Neutrophil (primary cell): ENCODE measurements around the gene THAP9.
"Not testable (repeated sequence)": the region's sequence is repeated elsewhere in the genome, so short reads cannot be mapped to it uniquely, and the experiment has no call there.

ENCODE experiments used
- H3K27ac ChIP-seq: fragments of 200-600 bp; sonication (generic); 2 replicates; pipeline ENCODE4 v1.5.1; 2016; ENCODE audit warnings: mild to moderate bottlenecking, moderate library complexity
- H3K27me3 ChIP-seq: fragments of 200-600 bp; sonication (generic); 2 replicates; pipeline ENCODE4 v1.6.0; 2016; ENCODE audit warnings: mild to moderate bottlenecking
- H3K36me3 ChIP-seq: fragments of 200-600 bp; sonication (generic); 2 replicates; pipeline ENCODE4 v1.5.1; 2017
- H3K4me1 ChIP-seq, 2 experiments: fragments of 200-600 bp in 1 of 2; sonication (generic) in 1 of 2; 1 replicate in 1 of 2; 2 replicates in 1 of 2; pipeline versions ENCODE4 v1.5.1 to v1.6.1; 2013 to 2016; ENCODE audit warnings: low read depth in 1 of 2, low read length in 1 of 2, mild to moderate bottlenecking in 1 of 2, moderate library complexity in 1 of 2; ENCODE audit not compliant: control insufficient read depth in 1 of 2, insufficient read depth in 1 of 2
- H3K4me3 ChIP-seq, 2 experiments: fragments of 200-600 bp in 1 of 2; sonication (generic) in 1 of 2; 1 replicate in 1 of 2; 2 replicates in 1 of 2; pipeline ENCODE4 v1.5.1; 2013 to 2016; ENCODE audit warnings: low read depth in 1 of 2, low read length in 1 of 2, mild to moderate bottlenecking in 1 of 2, moderate library complexity in 1 of 2
- H3K9me3 ChIP-seq: fragments of 200-600 bp; sonication (generic); 2 replicates; pipeline ENCODE4 v1.5.1; 2016
- CTCF ChIP-seq: fragments of 200-600 bp; sonication (generic); IDR thresholded peaks from 2 replicates; pipeline ENCODE4 v1.5.1; 2016; ENCODE audit warnings: antibody characterized with exemption

Gene THAP9

GRCh38 chr4:82861529-82861928 lies 39.0 kb upstream of the THAP9 start:
- no peak overlapping the region for H3K4me3 ChIP-seq
- no peak overlapping the region for H3K27ac ChIP-seq
- no peaks in the 10 kb centered on the region for H3K9me3 ChIP-seq
- no peaks in the 10 kb centered on the region for H3K27me3 ChIP-seq
- TF ChIP-seq CTCF: no peak
- peaks cover 0 to 3% of the 10 kb centered on the region in 2 experiments for H3K4me1 ChIP-seq
- peaks cover 53% of the 10 kb centered on the region for H3K36me3 ChIP-seq

GRCh38 chr4:82864336-82864979 lies 36.1 kb upstream of the THAP9 start:
- H3K27ac ChIP-seq: no peak overlapping the region

GRCh38 chr4:82865592-82865991 lies 34.9 kb upstream of the THAP9 start:
- Histone ChIP-seq H3K27ac (peak overlapping the region; percentile 32), H3K4me1 (peaks cover 0 to 3% of the 10 kb centered on the region in 2 experiments), H3K27me3 (no peaks in the 10 kb centered on the region), H3K9me3 (no peaks in the 10 kb centered on the region), H3K4me3 (no peak overlapping the region), H3K36me3 (peaks cover 73% of the 10 kb centered on the region)
- no peak for TF ChIP-seq CTCF

More at GRCh38 chr4:82864336-82864979, 36.1 kb upstream of the THAP9 start:
- no peak for TF ChIP-seq CTCF
- Histone ChIP-seq H3K36me3 (peaks cover 62% of the 10 kb centered on the region), H3K27me3 (no peaks in the 10 kb centered on the region), H3K4me1 (peaks cover 0 to 3% of the 10 kb centered on the region in 2 experiments), H3K9me3 (no peaks in the 10 kb centered on the region), H3K4me3 (no peak overlapping the region)

- H3K27ac ChIP-seq: peak overlapping the region; percentile 26
These were observed 34.5 kb upstream of the THAP9 start for GRCh38 chr4:82866033-82866432.

GRCh38 chr4:82866706-82867385 lies 33.7 kb upstream of the THAP9 start:
- H3K27ac ChIP-seq: no peak overlapping the region
- H3K4me1 ChIP-seq: peaks cover 0 to 3% of the 10 kb centered on the region in 2 experiments
- H3K9me3 ChIP-seq: no peaks in the 10 kb centered on the region
- H3K36me3 ChIP-seq: peaks cover 81% of the 10 kb centered on the region
- H3K4me3 ChIP-seq: no peak overlapping the region
- H3K27me3 ChIP-seq: no peaks in the 10 kb centered on the region
- no peak for TF ChIP-seq CTCF

More at GRCh38 chr4:82866033-82866432, 34.5 kb upstream of the THAP9 start:
- H3K27me3 ChIP-seq, H3K4me3 ChIP-seq, H3K9me3 ChIP-seq, H3K4me1 ChIP-seq: not testable (repeated sequence)
- peaks cover 78% of the 10 kb centered on the region for H3K36me3 ChIP-seq

GRCh38 chr4:82868572-82868971 lies 32.0 kb upstream of the THAP9 start:
- Histone ChIP-seq H3K27me3 (no peaks in the 10 kb centered on the region), H3K36me3 (peaks cover 83% of the 10 kb centered on the region)
- no peak for TF ChIP-seq CTCF

More at GRCh38 chr4:82868572-82868971, 32.0 kb upstream of the THAP9 start:
- Histone ChIP-seq H3K9me3 (no peaks in the 10 kb centered on the region), H3K27ac (no peak overlapping the region), H3K4me1 (peaks cover 0 to 3% of the 10 kb centered on the region in 2 experiments), H3K4me3 (no peak overlapping the region)
